Activated CD8-positive, alpha-beta memory T cell treated with anti-CD3 and anti-CD28 coated beads, Interleukin-2, amount 50 U/mL, for 48 hours (primary cell): ENCODE results near the gene PPFIBP1.

Experiments
- DNase-seq: peaks from one replicate; pipeline ENCODE4 v3.0.0-alpha.2; 2020

The PPFIBP1 gene

DNA sequence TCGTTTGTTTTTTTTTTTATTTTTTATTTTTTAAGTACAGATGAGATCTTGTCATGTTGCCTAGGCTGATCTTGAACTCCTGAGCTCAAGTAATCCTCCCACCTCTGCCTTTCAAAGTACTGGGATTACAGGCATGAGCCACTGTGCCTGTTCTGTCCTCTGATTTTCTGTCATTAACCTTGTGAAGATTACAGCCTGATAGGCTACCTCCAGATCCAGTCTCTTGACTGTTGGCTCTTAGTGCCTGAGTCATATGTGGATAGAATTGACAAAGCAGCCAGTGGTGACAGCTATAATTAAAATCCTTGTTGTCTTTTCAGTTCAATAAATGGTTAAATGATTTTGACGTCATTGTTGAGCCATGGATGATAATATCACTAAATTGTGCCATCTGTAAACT is 151.0 kb downstream of the PPFIBP1 start:
- DNase-seq, result no peak

DNA sequence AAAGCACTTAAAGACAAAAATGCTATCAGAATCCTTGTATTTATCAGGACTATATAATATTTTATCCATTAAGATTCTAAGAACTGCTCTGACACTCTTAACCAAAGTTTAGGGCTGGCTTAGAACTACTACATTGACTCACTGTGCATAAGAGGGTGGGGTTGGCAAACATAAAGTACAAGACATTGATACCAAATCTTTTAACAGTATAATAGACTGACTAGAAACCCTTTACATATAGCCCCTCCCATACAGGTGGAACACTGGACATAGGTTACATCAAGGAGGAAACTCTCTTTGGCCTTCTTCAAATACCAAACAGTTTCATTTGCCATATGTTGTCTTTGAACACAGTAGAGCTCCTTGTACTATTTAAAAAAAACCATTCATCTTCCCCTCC is 156.6 kb downstream of the PPFIBP1 start:
- no peak for DNase-seq

DNA sequence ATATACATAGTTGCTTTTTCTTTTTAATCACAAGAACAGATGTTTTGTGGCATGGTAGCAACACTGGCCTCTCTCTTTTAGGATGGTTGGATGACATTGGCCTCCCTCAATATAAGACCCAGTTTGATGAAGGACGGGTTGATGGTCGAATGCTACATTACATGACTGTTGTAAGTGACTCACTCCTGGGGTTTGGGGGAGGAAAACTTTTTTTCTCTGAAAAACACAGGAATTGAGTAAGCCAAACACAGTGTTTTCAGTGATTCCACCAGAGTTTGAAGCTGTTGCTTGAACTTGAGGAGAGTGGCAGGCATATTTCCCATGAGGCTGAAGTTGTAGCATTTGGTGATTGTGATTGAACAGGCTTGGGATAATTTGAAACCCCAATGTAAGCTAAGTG is 158.5 kb downstream of the PPFIBP1 start:
- DNase-seq, result no peak

DNA sequence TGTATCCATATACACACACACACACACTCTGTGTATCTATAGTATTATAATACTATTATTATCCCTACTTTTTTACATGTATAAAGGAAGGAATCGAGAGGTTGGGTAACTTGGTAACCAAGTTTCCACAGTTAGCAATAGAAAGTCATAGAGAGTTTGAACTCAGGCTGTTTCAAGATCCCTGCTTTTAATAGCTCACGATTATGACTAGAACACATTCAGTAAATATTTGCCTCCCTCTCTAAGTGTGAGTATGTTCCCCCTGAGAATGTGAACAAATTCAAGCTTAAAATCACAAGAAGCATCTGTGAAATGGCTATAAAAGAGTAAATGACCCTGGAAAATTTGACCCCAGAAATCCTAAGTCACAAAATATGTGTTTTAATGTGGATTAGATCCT is 161.3 kb downstream of the PPFIBP1 start:
- DNase-seq, result no peak

DNA sequence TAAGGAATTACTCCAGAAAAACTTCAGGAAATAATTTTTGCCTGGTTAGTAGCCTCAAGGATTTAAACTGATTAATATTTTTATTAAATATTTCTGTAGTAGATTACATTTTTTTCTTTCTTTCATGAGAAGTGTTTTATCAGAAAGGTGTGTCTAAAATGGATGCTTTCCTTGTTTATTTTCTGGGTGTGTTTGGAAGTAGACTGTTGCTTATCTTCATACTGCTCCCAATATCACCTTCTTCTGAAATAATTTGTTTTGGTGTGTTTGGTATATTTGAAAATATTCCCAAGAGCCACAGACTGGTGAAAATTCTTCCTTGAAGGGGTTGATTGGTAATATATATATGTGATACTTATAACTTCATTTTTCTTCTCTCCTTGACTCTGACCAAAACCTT is 162.1 kb downstream of the PPFIBP1 start:
- DNase-seq, result no peak

DNA sequence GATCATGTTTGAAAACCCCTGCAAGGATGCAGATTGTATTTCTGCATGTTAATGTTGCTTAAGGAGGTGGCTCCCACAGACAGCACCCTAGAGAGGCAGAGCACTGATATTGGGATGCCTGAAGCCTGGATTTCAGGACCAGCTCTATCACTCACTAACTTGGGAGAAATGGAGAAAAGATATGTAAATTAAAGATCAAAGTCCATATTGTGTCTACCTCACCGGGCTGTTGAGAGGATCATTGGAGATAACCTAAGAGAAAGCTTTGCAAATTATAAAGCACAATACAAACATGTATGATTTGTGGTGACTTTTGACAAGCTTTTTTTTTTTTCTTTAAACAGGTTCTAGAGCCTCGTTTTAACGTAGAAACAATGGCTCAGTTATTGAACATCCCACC is 164.7 kb downstream of the PPFIBP1 start:
- DNase-seq, result no peak

DNA sequence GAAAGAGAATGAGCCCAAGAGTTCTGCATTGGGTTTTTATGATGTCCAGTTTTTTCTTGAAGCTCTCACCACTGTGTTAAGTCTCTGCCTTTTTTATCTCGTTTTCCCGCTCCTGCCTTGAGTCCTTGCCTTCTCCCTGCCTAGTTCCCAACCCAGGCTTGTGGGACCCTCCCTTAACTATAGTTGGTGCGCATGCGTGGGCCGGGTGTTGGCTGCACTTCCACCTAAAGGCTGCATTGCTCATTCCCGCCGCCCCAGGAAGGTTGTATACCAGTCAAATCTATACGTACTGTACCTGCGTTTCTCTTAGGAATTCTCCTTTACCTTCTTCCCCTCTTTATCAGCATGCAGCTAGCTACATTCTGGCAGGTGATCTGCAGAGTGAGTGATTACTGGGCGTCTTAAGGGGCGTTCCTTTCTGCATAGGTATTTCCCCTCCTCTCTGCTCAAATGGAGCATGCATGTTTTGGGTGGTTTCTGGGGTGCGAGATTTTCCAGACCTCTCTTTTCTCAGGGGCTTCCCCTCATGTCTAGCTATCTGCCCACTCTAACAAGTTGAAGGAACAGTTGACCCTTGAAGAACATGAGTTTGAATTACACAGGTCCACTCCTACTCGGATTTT is 165.7 kb downstream of the PPFIBP1 start:
- no peak for DNase-seq

DNA sequence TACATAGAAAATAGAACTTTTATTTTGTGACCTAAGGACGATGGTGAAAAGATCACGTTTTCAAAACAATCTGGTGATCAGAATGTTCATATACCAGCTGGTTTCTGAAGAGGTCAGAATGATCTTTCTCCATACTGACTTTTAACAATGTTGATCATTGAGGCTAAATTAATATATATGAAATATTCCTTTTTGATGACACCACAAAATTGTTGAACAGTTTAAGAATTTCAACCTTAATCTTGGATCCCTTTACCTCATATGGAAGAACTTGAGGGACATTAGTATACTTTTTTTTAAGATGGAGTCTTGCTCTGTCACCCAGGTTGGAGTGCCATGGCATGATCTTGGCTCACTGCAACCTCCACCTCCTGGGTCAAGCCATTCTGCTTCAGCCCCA is 169.4 kb downstream of the PPFIBP1 start:
- no peak for DNase-seq

GRCh38 chr12:27695556-27696292 is 171.7 kb downstream of the PPFIBP1 start:
- no peak for DNase-seq

DNA sequence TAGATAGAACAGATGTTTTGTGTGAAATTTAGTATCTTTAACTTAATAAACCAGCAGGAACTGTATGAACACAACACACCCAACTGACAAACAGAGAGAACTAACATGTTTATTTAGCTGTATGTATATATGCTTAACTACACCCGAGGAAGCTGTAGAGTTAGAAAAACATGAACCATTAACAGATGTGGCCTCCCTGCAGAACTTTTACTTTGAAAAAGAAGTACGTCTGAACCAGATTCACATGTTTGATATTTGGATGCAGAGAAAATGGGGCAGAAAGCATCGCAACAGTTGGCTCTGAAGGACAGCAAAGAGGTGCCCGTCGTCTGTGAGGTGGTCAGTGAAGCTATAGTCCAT is 172.3 kb downstream of the PPFIBP1 start, which contains the start of gene REP15:
REP15 (plus strand) TSS at position 155 of the 360 bp plus-strand sequence; CDS start at position 271, 116 bp downstream.
- DNase-seq, result no peak

GRCh38 chr12:27696864-27697564 is 173.0 kb downstream of the PPFIBP1 start:
- no peak for DNase-seq

DNA sequence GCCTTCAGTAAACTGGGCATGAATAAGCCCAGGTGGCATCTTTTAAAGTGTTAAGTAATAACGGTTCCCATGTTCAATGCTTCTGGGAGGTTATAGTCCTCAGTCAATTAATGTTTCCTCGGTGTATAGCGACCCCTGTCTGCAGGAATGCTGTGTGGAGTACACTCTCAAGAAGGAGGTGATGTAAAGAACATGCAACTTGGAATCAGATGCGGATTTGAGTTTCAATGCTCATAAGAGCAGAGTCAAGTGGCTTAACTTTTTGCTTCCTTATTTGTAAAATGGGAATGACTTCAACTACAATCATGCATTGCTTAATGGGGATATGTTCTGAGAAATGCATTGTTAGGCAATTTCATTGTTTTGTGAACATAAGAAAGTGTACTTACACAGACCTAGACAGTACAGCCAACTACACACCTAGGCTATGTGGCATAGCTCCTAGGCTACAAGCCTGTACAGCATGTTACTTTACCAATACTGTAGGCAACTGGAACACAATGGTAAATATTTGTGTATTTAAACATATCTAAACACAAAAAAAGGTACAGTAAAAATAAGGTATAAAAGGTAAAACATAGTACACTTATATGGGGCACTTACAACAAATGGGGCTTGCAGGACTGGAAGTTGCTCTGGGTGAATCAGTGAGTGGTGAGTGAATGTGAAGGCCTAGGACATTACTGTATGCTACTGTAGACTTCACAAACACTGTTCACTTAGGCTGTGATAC is 179.9 kb downstream of the PPFIBP1 start:
- DNase-seq, result peak; percentile 71

DNA sequence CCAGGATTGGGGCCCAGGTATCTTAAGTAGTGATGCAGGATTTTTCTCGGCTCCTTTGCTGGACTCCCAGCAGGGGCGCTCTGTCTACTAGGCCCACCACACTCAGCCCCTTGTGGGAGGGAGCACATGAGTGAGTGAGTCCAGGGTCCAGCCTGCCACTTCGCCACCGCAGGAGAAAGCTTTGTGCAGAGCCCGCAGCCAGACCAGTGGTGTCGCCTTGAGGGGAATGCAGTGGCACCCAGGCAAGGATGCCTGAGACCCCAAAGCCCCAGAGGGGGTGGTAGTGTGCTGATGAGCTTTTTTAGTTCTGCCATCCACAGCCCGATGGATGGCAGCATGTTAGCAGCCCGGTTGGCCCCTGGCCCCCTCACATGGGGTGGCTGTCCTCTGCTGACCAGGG is 181.3 kb downstream of the PPFIBP1 start:
- DNase-seq, result no peak

- DNase-seq, result no peak
Observed at GRCh38 chr12:27707216-27707615, 183.2 kb downstream of the PPFIBP1 start.

GRCh38 chr12:27709212-27709931 is 185.4 kb downstream of the PPFIBP1 start:
- no peak for DNase-seq

- no peak for DNase-seq
Observed at GRCh38 chr12:27709932-27710591, 186.1 kb downstream of the PPFIBP1 start.

DNA sequence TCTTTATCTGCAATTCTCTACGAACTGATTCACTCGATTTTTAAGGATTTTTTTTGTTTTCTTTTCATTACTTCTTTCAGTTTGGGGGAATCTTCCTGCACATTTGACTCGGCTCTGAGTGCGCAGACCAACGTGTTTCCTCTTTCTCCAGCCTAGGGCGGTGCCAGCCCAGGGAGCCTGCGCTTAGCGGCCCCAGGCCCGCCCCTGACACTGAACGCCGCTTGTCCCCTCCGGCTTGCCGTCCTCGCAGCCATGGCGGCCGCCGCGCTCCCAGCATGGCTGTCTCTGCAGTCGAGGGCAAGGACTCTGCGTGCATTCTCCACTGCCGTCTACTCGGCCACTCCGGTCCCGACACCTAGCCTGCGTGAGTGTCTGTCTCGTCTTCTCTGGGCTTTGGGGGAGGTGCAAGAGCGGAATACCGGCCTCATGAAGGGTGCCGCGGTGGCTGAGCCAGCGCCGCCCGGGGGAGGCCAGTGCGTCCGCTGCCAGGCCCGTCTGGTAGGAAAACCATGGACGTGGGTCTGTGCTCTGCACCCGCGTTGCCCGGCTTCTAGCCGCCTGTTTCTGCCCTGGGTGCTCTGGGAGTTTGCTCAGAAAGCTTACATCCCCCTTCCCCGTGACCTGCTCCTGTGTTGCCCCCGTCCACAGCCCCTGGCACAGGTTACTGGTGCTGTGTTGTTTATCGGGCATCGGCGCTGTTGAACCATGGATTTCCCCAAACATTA is 186.7 kb downstream of the PPFIBP1 start, which contains the start of gene MRPS35:
MRPS35 (plus strand) TSS at position 241 of the 725 bp plus-strand sequence; CDS start at position 253, 12 bp downstream.
- peak; percentile 94 for DNase-seq

- DNase-seq, result no peak
Observed at GRCh38 chr12:27711317-27711682, 187.3 kb downstream of the PPFIBP1 start.

- DNase-seq, result no peak
Observed at GRCh38 chr12:27711967-27712366, 188.0 kb downstream of the PPFIBP1 start.

GRCh38 chr12:27723212-27723611 is 199.2 kb downstream of the PPFIBP1 start:
- no peak for DNase-seq

- no peak for DNase-seq
Observed at GRCh38 chr12:27730097-27730588, 206.1 kb downstream of the PPFIBP1 start.
